AG09309 (cell line): Measurements from ENCODE around the gene PLPPR2.
"Not testable (repeated sequence)": the region's sequence is repeated elsewhere in the genome, so short reads cannot be mapped to it uniquely, and the experiment has no call there.

Experiments
- DNase-seq: peaks from one replicate; pipeline ENCODE4 v3.0.0-alpha.2; 2010; ENCODE audit warnings: low read depth
- H3K4me3 ChIP-seq: 2 replicates; pipeline ENCODE4 v1.5.1; 2011; ENCODE audit warnings: mild to moderate bottlenecking, low read depth, low read length, moderate library complexity; ENCODE audit not compliant: control insufficient read depth
- CTCF ChIP-seq: IDR thresholded peaks from 2 replicates; pipeline ENCODE4 v1.5.1; 2011; ENCODE audit warnings: mild to moderate bottlenecking, low read depth, low read length, inconsistent platforms; ENCODE audit not compliant: insufficient read depth, control insufficient read depth; ENCODE audit errors: missing control alignments

Gene PLPPR2

GRCh38 chr19:11373885-11374432 is 18.7 kb downstream of the PLPPR2 start:
- no peak for TF ChIP-seq CTCF
- H3K4me3 ChIP-seq, result peak overlapping the region; percentile 61
- no peak for DNase-seq

DNA sequence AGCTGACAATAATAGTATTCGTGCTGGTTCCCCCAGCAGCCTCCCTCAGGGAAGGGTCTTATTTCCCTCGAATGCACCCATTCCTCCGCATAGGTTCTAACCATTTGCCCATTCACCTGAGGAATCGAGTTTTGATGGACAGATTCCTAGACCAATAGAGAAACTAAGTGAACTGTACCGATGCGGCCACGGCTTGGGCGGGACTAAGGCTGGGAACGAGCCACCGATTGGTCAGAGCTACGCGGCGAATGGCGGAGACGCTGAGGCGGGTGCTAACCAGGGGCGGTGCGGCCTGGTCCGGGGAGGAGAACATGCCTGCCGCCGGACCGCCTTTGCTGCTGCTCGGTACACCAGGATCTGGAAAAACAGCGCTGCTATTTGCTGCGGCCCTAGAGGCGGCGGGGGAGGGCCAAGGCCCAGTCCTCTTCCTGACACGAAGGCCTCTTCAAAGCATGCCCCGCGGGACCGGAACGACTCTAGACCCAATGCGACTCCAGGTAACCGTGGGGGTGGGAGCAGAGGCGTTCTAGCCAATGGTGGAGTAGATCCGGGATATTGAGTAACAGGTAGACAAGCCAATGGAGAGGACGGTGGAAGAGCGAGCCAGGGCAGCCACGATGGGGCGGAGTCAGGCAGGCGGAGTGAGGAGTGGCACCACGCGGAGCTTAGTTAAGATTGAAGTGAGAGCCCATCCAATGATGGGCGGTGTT is 19.4 kb downstream of the PLPPR2 start, which contains the start of gene SWSAP1:
Gene SWSAP1, plus strand, starts transcription at position 234 of the 710 bp plus-strand sequence. Its CDS starts 15 bp downstream, at position 249.
- H3K4me3 ChIP-seq, result peak within 1 kb of the TSS; percentile 61
- TF ChIP-seq CTCF, result no peak
- DNase-seq, result peak; percentile 99

DNA sequence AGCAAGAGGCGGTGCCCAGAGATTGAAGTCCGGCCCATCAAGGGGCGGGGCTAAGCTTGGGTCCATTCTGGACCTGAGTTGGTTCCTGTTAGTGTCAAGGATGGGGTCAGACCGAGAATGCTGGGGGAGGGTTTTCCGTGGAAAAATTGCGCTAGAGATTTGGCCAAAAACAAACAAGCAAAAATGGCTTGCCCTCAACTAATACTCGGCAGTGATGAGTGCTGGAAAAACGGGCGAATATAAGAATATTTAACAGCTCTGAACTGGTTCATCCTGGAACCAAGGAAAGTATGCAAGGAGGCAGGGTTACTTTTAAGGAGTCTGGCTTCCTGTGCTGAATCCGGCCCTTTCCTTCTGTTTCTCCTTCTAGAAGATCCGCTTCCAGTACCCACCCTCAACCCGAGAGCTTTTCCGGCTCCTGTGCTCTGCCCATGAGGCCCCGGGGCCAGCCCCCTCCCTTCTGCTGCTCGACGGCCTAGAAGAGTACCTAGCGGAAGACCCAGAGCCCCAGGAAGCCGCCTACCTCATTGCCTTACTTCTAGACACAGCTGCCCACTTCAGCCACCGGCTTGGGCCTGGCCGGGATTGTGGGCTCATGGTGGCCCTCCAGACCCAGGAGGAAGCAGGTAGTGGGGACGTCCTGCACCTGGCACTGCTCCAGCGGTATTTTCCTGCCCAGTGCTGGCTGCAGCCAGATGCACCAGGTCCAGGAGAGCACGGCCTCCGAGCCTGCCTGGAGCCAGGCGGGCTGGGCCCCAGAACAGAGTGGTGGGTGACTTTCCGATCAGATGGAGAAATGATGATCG is 20.1 kb downstream of the PLPPR2 start:
- no peak for TF ChIP-seq CTCF
- H3K4me3 ChIP-seq, result peak overlapping the region; percentile 38
- DNase-seq, result no peak

- peak; percentile 73 for DNase-seq
- no peak overlapping the region for H3K4me3 ChIP-seq
- TF ChIP-seq CTCF, result no peak
Observed at GRCh38 chr19:11377237-11377636, 22.0 kb downstream of the PLPPR2 start.

DNA sequence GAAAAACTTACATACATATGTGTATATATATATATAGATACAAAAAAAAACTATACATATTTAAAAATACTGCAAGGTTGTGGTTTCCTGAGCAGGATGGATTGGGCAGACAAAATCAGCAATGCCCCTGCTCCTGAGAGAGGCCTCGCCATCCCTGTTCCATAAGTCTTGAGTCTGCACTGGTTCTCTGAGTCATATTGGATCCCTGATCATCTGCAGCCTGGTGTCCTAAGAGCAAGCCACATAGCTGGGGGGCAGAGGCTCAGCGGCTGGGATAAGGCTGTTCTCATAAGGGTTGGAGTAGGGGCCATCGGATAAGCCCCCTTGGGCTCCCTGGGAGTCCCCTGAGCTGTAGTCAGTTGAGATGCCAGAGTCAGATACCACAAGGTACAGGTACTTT is 22.5 kb downstream of the PLPPR2 start:
- H3K4me3 ChIP-seq, result no peak overlapping the region
- DNase-seq, result no peak
- no peak for TF ChIP-seq CTCF

DNA sequence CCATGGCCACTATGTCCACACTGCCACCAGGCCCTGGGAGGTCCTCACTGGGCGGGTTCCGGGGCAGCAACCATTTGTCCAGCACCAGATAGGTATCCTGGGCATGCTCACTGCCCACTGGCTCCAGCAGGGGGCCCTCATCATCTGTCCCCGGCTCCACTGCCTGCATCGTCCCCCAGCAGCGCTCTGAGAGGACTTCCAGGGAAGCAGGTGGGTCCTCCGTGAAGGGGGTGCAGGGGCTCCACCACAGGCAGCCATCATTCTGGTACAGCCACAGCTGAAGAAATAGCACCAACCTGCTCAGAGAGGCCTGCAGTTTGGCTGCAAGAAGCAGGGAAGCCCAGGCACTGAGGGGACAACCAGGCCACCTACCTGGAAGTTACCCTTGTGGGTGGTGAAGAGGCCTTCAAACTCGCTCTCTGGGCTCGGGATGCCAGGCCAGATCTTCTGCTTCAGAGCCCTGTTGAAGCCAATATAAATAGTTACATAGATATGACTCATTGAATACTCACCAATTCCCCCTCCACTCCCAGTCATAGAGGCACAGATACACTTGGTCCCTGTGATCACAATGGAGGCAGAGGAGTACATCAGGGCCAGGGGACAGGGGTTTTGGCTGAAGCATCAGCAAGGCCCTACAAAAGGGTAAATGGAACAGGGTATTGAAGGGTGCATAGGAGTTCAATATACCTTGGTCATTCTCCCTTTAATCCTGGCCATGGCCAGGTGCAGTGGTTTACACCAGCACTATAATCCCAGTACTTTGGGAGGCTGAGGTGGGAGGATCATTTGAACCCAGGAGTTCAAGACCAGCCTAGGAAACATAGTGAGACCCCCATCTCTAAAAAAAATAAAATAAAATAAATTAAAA is 23.3 kb downstream of the PLPPR2 start:
- no peak overlapping the region for H3K4me3 ChIP-seq
- DNase-seq, result no peak
- peak; percentile 46 for TF ChIP-seq CTCF

- DNase-seq, H3K4me3 ChIP-seq: not testable (repeated sequence)
Observed at GRCh38 chr19:11379269-11379845, 24.1 kb downstream of the PLPPR2 start.
